ENCODE measurements around the gene SPOCK1. TPM values are rescaled to one million over a fixed set of nuclear protein-coding genes. Genes with fewer than 3 reads are reported as not detected.

The SPOCK1 gene
- total RNA-seq, 1 experiment from 2014 or later = 10.9 TPM

- H3K36me3 Mint-ChIP-seq (ENCODE audit: insufficient read depth in 1 of 3, low read depth in 3 of 3) = no peaks in the 10 kb centered on the region
Measured at GRCh38 chr5:137176126-137176525, 323.0 kb downstream of the SPOCK1 start.

More at GRCh38 chr5:137176126-137176525, 323.0 kb downstream of the SPOCK1 start:
- Histone ChIP-seq H3K4ac (ENCODE audit: low read depth, low read length) (no peak overlapping the region), H3K18ac (ENCODE audit: insufficient read length, low read depth, low read length) (no peak overlapping the region), H4K20me1 (ENCODE audit: control insufficient read depth, insufficient read depth, insufficient read length) (no peaks in the 10 kb centered on the region), H4K8ac (replicated peaks; ENCODE audit: insufficient read length, low read depth, low read length) (no peak overlapping the region), H2AK5ac (ENCODE audit: insufficient read length, low read length) (no peak overlapping the region), H2BK15ac (ENCODE audit: low read depth, low read length) (no peak overlapping the region), H2AFZ (ENCODE audit: low read length) (no peak overlapping the region), H3T11ph (ENCODE audit: low read length) (no peak overlapping the region), H3K23me2 (ENCODE audit: insufficient read length, low read depth, low read length, poor library complexity, severe bottlenecking) (no peaks in the 10 kb centered on the region), H3K9me3 (ENCODE audit: control insufficient read depth, low read depth, low read length) (no peaks in the 10 kb centered on the region), H3K4me1 (ENCODE audit: insufficient read depth, low read length) (no peaks in the 10 kb centered on the region), H3K79me1 (ENCODE audit: insufficient read depth, low read depth, low read length, poor library complexity, severe bottlenecking) (no peaks in the 10 kb centered on the region), H2BK5ac (ENCODE audit: insufficient read length, low read length) (no peak overlapping the region), H4K5ac (ENCODE audit: insufficient read length, low read depth, low read length) (no peak overlapping the region), H3K23ac (ENCODE audit: insufficient read length, low read depth, low read length) (no peak overlapping the region), H2BK120ac (ENCODE audit: low read depth, low read length, poor library complexity, severe bottlenecking) (no peak overlapping the region), H3K9ac (ENCODE audit: extremely low read depth, insufficient read length, low read length) (no peak overlapping the region), H3K56ac (ENCODE audit: insufficient read length, low read depth, low read length) (no peak overlapping the region), H3K4me2 (ENCODE audit: insufficient read depth, insufficient read length, low read length) (no peak overlapping the region), H3K27ac (ENCODE audit: insufficient read length, low read depth, low read length) (no peak overlapping the region), H3K27me3 (ENCODE audit: insufficient read depth, low read length) (no peaks in the 10 kb centered on the region), H2BK12ac (ENCODE audit: insufficient read length, low read depth, low read length) (no peak overlapping the region), H3K14ac (ENCODE audit: insufficient read depth, low read length) (no peak overlapping the region), H3K79me2 (ENCODE audit: insufficient read depth, low read length) (no peaks in the 10 kb centered on the region), H2BK20ac (ENCODE audit: low read depth, low read length, poor library complexity, severe bottlenecking) (no peak overlapping the region), H4K91ac (ENCODE audit: insufficient read length, low read depth, low read length) (no peak overlapping the region)
- peaks cover 2% of the 10 kb centered on the region for H3K27me3 Mint-ChIP-seq (ENCODE audit: low read depth)
- no peak for DNase-seq
- H3K9me3 Mint-ChIP-seq = no peaks in the 10 kb centered on the region
- WGBS (ENCODE audit: extremely low coverage, insufficient read length, low lambda C conversion rate) = no CpG with 5 or more reads among the region's 2 CpGs
- H3K4me1 Mint-ChIP-seq = peaks cover 7 to 19% of the 10 kb centered on the region in 2 experiments; a peak in 3 of 4 replicates
- TF ChIP-seq, protein P1, sequence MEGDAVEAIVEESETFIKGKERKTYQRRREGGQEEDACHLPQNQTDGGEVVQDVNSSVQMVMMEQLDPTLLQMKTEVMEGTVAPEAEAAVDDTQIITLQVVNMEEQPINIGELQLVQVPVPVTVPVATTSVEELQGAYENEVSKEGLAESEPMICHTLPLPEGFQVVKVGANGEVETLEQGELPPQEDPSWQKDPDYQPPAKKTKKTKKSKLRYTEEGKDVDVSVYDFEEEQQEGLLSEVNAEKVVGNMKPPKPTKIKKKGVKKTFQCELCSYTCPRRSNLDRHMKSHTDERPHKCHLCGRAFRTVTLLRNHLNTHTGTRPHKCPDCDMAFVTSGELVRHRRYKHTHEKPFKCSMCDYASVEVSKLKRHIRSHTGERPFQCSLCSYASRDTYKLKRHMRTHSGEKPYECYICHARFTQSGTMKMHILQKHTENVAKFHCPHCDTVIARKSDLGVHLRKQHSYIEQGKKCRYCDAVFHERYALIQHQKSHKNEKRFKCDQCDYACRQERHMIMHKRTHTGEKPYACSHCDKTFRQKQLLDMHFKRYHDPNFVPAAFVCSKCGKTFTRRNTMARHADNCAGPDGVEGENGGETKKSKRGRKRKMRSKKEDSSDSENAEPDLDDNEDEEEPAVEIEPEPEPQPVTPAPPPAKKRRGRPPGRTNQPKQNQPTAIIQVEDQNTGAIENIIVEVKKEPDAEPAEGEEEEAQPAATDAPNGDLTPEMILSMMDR (conservative IDR thresholded peaks at IDR 0.05) = no peak
- H3K27ac Mint-ChIP-seq = no peak overlapping the region
- no peak overlapping the region for H3K4me3 Mint-ChIP-seq

All from H9 (cell line).